AG09319 (cell line): Measurements from ENCODE around the gene CPA1.
"Not testable (repeated sequence)": the region's sequence is repeated elsewhere in the genome, so short reads cannot be mapped to it uniquely, and the experiment has no call there.

Experiments
- DNase-seq: peaks from one replicate; pipeline ENCODE4 v3.0.0-alpha.2; 2010; ENCODE audit warnings: low read depth; ENCODE audit errors: extremely low read depth
- CTCF ChIP-seq: IDR thresholded peaks from 2 replicates; pipeline ENCODE4 v1.5.1; 2011; ENCODE audit warnings: low read depth, mild to moderate bottlenecking, inconsistent platforms, low read length, moderate library complexity

CPA1 gene

GRCh38 chr7:130367836-130368746 is 12.2 kb upstream of the CPA1 start:
- DNase-seq, result no peak
- no peak for TF ChIP-seq CTCF

GRCh38 chr7:130369110-130369711 is 11.1 kb upstream of the CPA1 start:
- no peak for TF ChIP-seq CTCF

GRCh38 chr7:130369831-130370550 is 10.3 kb upstream of the CPA1 start:
- no peak for DNase-seq
- no peak for TF ChIP-seq CTCF

More at GRCh38 chr7:130369110-130369711, 11.1 kb upstream of the CPA1 start:
- DNase-seq, result no peak

GRCh38 chr7:130371046-130371445 is 9.2 kb upstream of the CPA1 start:
- no peak for DNase-seq
- TF ChIP-seq CTCF, result no peak

- no peak for DNase-seq
- no peak for TF ChIP-seq CTCF
Measured at GRCh38 chr7:130372402-130373165, 7.7 kb upstream of the CPA1 start.

- no peak for DNase-seq
- TF ChIP-seq CTCF, result no peak
Measured at GRCh38 chr7:130374507-130374906, 5.8 kb upstream of the CPA1 start.

- not testable (repeated sequence) for DNase-seq
Measured at GRCh38 chr7:130376461-130376860, 3.8 kb upstream of the CPA1 start.
